Activated T-helper 17 cell treated with anti-CD3 and anti-CD28 coated beads, Interleukin-2, amount 50 U/mL, for 72 hours (primary cell): Measurements from ENCODE around the gene GPS2. TPM values are rescaled to one million over a fixed set of nuclear protein-coding genes. Genes with fewer than 3 reads are reported as not detected.

ENCODE experiments used
- ATAC-seq: fragments of 150-1000 bp; cut with Tn5 transposase; replicated peaks from 2 replicates; pipeline ENCODE4 v1.10.0; 2021; ENCODE audit warnings: mild to moderate bottlenecking, moderate library complexity
- H3K27ac Mint-ChIP-seq: one replicate; pipeline ENCODE4 v1.8.0; 2022; ENCODE audit warnings: mixed read lengths
- H3K27me3 Mint-ChIP-seq: one replicate; pipeline ENCODE4 v1.8.0; 2022; ENCODE audit warnings: mixed read lengths
- H3K36me3 Mint-ChIP-seq: one replicate; pipeline ENCODE4 v1.8.0; 2022; ENCODE audit warnings: low read depth, mild to moderate bottlenecking, mixed read lengths
- H3K4me1 Mint-ChIP-seq: one replicate; pipeline ENCODE4 v1.8.0; 2022; ENCODE audit warnings: mixed read lengths
- H3K4me3 Mint-ChIP-seq: one replicate; pipeline ENCODE4 v1.8.0; 2022; ENCODE audit warnings: mild to moderate bottlenecking, mixed read lengths
- H3K9me3 Mint-ChIP-seq: one replicate; pipeline ENCODE4 v1.8.0; 2022; ENCODE audit warnings: mixed read lengths
- total RNA-seq, 2 donors: library from RNA; stranded (reverse); gene quantifications; one replicate each; pipeline ENCODE4 v1.2.3, GENCODE V29; 2022

GPS2 gene
- total RNA-seq, 2 donors from 2014 or later = 38.3 to 65.6 TPM

DNA sequence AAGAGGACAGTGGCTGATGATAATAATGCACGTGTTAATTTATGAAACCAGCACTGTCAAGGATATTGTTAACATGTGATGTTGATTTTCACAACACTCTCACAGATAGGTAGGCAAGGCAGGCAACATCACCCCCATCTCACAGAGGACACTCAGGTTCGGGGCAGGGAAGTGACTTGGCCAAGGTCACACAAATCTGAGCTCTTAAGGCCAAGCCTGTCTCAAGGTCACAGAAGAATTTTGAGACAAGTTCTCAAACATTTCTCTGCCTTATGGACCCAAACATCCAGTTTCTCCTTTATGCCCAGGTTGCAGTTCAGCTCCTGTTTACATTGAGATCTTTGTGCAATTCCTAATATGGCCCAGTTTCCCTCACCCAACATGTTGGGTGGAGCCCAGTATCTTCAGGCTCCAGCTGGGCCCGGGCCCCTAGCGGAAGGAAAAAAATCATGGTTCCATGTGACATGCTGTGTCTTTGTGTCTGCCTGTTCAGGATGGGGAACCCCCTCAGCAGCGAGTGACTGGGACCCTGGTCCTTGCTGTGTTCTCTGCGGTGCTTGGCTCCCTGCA, 32.3 kb downstream of the GPS2 start:
- Mint-ChIP-seq H3K27me3 (peaks cover 22% of the 10 kb centered on the region), H3K4me3 (peak overlapping the region; percentile 32), H3K27ac (no peak overlapping the region), H3K9me3 (no peaks in the 10 kb centered on the region), H3K36me3 (no peaks in the 10 kb centered on the region), H3K4me1 (peaks cover 6% of the 10 kb centered on the region)
- no peak for ATAC-seq

DNA sequence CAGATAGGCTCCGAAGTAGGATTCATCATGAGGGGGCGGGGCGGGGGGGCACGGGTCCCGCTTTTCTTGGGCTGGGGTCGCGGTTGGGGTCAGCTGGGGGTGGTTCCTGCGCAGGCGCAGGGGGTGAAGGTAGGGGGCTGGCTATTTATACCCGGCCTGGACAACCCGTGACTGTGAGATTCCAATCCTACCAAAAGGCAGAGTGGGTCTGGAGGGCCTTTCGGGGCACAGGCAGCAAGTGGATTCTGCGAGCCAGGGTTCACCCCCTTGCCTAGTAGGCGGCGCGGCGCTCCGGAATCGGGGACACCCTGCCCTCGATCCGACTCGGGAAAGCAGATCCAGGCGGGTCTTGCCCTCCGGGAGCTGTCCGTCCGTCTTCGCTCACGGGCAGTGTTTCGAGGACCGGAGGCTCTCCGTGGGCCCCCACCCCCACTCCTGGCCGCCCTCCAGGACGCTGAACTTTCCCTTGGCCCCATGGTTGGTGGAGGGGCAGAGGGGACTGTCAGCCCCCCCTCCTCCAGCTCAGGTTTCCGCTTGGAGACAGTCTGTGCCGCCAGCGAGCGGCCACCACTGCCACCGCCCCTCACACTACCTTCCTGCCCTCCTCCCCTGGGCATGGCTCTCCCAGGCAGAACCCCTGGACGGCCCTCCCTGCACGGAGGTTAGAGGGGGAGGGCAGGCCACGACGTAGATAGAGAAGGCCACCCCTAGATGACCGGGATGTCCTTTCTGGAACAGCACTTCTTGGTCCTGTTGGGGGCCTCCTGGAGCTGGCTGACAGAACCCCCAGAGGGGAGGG, 33.0 kb downstream of the GPS2 start:
- Mint-ChIP-seq H3K36me3 (no peaks in the 10 kb centered on the region), H3K9me3 (no peaks in the 10 kb centered on the region), H3K4me3 (peak overlapping the region; percentile 75), H3K4me1 (peaks cover 6% of the 10 kb centered on the region), H3K27me3 (peaks cover 22% of the 10 kb centered on the region), H3K27ac (no peak overlapping the region)
- no peak for ATAC-seq

DNA sequence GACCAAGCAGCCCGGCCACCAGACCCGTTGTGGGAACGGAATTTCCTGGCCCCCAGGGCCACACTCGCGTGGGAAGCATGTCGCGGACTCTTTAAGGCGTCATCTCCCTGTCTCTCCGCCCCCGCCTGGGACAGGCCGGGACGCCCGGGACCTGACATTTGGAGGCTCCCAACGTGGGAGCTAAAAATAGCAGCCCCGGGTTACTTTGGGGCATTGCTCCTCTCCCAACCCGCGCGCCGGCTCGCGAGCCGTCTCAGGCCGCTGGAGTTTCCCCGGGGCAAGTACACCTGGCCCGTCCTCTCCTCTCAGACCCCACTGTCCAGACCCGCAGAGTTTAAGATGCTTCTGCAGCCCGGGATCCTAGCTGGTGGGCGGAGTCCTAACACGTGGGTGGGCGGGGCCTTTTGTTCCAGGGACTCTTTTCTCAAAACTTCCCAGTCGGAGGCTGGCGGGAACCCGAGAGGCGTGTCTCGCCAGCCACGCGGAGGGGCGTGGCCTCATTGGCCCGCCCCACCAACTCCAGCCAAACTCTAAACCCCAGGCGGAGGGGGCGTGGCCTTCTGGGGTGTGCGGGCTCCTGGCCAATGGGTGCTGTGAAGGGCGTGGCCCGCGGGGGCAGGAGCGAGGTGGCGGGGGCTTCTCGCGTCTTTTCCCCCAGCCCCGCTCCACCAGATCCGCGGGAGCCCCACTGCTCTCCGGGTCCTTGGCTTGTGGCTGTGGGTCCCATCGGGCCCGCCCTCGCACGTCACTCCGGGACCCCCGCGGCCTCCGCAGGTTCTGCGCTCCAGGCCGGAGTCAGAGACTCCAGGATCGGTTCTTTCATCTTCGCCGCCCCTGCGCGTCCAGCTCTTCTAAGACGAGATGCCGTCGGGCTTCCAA, 33.8 kb downstream of the GPS2 start, which contains the start of gene SLC2A4:
Gene SLC2A4, plus strand, starts transcription at position 645 of the 879 bp plus-strand sequence. Its CDS starts 217 bp downstream, at position 862.
- peak within 1 kb of the TSS; percentile 75 for H3K4me3 Mint-ChIP-seq
- H3K9me3 Mint-ChIP-seq = no peaks in the 10 kb centered on the region
- peaks cover 20% of the 10 kb centered on the region for H3K27me3 Mint-ChIP-seq
- H3K36me3 Mint-ChIP-seq = no peaks in the 10 kb centered on the region
- peak; percentile 91 for ATAC-seq
- H3K27ac Mint-ChIP-seq = no peak within 1 kb of the TSS
- peaks cover 6% of the 10 kb centered on the region for H3K4me1 Mint-ChIP-seq

- ATAC-seq = peak; percentile 79
- no peak overlapping the region for H3K27ac Mint-ChIP-seq
- H3K4me3 Mint-ChIP-seq = peak overlapping the region; percentile 75
- H3K9me3 Mint-ChIP-seq = no peaks in the 10 kb centered on the region
- peaks cover 6% of the 10 kb centered on the region for H3K4me1 Mint-ChIP-seq
- no peaks in the 10 kb centered on the region for H3K36me3 Mint-ChIP-seq
- peaks cover 16% of the 10 kb centered on the region for H3K27me3 Mint-ChIP-seq
Measured at GRCh38 chr17:7280519-7281073, 34.6 kb downstream of the GPS2 start.

DNA sequence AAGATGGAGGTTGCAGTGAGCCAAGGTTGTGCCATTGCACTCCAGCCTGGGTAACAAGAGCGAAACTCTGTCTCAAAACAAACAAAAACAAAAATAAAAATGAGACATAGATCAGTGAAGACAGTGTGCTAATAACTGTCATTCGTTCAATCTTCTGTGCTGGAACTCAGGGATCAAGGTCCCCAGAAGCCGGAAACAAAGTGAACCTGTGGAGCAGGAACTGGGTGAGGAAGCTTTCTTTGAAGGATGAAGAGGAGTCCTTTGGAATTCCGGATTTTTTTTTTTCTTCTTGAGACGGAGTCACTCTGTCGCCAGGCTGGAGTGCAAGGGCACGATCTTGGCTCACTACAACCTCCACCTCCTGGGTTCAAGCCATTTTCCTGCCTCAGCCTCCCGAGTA, 35.7 kb downstream of the GPS2 start:
- Mint-ChIP-seq H3K9me3 (no peaks in the 10 kb centered on the region), H3K36me3 (no peaks in the 10 kb centered on the region), H3K4me3 (no peak overlapping the region), H3K27ac (no peak overlapping the region), H3K4me1 (peaks cover 6% of the 10 kb centered on the region), H3K27me3 (peaks cover 16% of the 10 kb centered on the region)
- ATAC-seq = no peak

DNA sequence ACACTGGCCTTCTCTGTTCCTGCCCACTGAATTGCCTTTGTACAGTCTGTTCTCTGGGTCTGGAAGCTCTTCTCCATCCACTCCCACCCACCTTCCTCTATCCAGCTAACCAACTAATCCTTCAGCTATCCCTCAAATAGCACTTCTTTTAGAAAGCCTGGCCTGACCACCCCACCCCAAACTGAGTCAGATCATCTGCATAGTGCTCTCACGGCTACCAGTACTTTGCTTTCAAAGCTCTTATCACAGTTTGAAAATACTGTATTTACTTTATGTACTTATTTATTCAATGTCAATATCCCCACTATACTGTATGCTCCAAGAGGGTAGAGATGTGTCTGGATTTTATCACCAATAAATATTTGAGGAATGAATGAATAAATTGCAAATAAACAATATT, 48.4 kb downstream of the GPS2 start:
- peaks cover 17% of the 10 kb centered on the region for H3K27me3 Mint-ChIP-seq
- H3K9me3 Mint-ChIP-seq = no peaks in the 10 kb centered on the region
- peaks cover 10% of the 10 kb centered on the region for H3K4me1 Mint-ChIP-seq
- H3K36me3 Mint-ChIP-seq = no peaks in the 10 kb centered on the region
- H3K27ac Mint-ChIP-seq = no peak overlapping the region
- no peak for ATAC-seq
- no peak overlapping the region for H3K4me3 Mint-ChIP-seq

GRCh38 chr17:7263801-7264078, 51.4 kb downstream of the GPS2 start:
- Mint-ChIP-seq H3K27ac (no peak overlapping the region), H3K4me3 (peak overlapping the region; percentile 77)

DNA sequence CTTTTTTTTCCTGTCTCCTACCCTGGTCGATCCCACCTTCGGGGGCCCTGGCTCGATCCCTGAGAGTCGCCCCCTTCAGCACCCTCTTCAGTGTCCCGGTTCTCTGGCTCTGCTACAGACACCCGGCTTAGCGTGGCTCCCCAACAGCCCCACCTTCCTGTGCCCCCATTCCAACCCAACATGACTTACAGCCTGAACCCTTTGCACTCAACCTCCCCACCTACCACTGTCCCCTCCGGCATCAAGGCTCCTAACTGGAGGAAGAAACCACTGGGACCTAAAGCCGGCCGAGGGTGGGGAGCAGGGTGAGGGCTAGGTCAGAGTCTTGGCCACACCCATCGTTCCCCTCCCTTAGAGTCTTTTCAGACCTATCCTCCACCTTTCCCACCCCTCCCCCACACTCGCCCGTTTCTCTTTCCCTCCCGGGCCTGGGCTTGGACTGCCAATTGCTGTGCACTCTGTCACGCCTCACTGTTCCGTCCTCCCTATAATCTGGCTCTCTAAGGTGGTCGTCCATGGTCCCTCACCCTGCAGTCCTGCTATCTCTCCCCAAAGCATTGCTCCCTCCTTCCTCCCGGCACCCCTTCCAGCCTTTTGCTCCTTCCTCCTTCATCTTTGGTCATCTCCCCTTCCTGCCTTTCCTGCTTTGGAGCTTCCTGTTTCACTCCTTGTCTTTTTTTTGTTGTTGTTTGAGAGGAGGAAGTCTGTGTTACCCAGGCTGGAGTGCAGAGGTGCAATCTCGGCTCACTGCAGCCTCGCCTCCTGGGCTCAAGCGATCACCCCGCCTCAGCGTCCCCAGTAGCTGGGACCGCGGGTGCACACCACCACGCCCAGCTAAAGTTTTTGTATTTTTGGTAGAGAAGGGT, 52.0 kb downstream of the GPS2 start:
- Mint-ChIP-seq H3K27ac (no peak overlapping the region), H3K4me1 (peaks cover 10% of the 10 kb centered on the region), H3K36me3 (peaks cover 21% of the 10 kb centered on the region), H3K27me3 (peaks cover 17% of the 10 kb centered on the region), H3K4me3 (peak overlapping the region; percentile 77), H3K9me3 (no peaks in the 10 kb centered on the region)
- no peak for ATAC-seq

More at GRCh38 chr17:7263801-7264078, 51.4 kb downstream of the GPS2 start:
- Mint-ChIP-seq H3K27me3 (peaks cover 17% of the 10 kb centered on the region), H3K9me3 (no peaks in the 10 kb centered on the region), H3K4me1 (peaks cover 10% of the 10 kb centered on the region), H3K36me3 (peaks cover 15% of the 10 kb centered on the region)
- no peak for ATAC-seq

Other genes starting within 250 kb of the GPS2 start
- not detected for gene CLEC10A, start 235.1 kb downstream of the GPS2 start, total RNA-seq
- not detected for gene ASGR2, start 200.5 kb downstream of the GPS2 start, total RNA-seq
- gene ASGR1, start 136.0 kb downstream of the GPS2 start, total RNA-seq = 1 to 10 TPM in 1 of 2 donors, under 1 TPM in 1; 0.67 to 4.5 TPM
- 10 to 100 TPM in 1 of 2 donors, 1 to 10 TPM in 1; 5.9 to 19.4 TPM for gene DLG4, start 95.5 kb downstream of the GPS2 start, total RNA-seq
- 100 to 1,000 TPM; 495 to 517 TPM for gene ACADVL, start 95.4 kb downstream of the GPS2 start, total RNA-seq
- 10 to 100 TPM; 49.1 to 77.5 TPM for gene DVL2, start 80.8 kb downstream of the GPS2 start, total RNA-seq
- 10 to 100 TPM; 43.5 to 52.3 TPM for gene PHF23, start 75.9 kb downstream of the GPS2 start, total RNA-seq
- gene GABARAP, start 72.9 kb downstream of the GPS2 start, total RNA-seq = 100 to 1,000 TPM; 190 to 239 TPM
- 100 to 1,000 TPM; 152 to 209 TPM for gene CTDNEP1, start 63.6 kb downstream of the GPS2 start, total RNA-seq
- 10 to 100 TPM; 43.7 to 72.0 TPM for gene ELP5, start 63.1 kb downstream of the GPS2 start, total RNA-seq
- 1 to 10 TPM in 1 of 2 donors, under 1 TPM in 1; 0.52 to 1.0 TPM for gene CLDN7, start 52.9 kb downstream of the GPS2 start, total RNA-seq
- not detected for gene SLC2A4, start 33.6 kb downstream of the GPS2 start, total RNA-seq
- under 1 TPM; 0.15 to 0.26 TPM for gene YBX2, start 20.7 kb downstream of the GPS2 start, total RNA-seq
- 100 to 1,000 TPM; 429 to 978 TPM for gene EIF5A, start 7.7 kb downstream of the GPS2 start, total RNA-seq
- gene NEURL4, start 14.0 kb upstream of the GPS2 start, total RNA-seq = 10 to 100 TPM; 22.9 to 33.0 TPM
- 100 to 1,000 TPM; 527 to 774 TPM for gene ACAP1, start 21.2 kb upstream of the GPS2 start, total RNA-seq
- gene KCTD11, start 36.8 kb upstream of the GPS2 start, total RNA-seq = 10 to 100 TPM; 14.0 to 96.8 TPM
- 1 to 10 TPM in 1 of 2 donors, under 1 TPM in 1; 0.22 to 1.1 TPM for gene TMEM95, start 39.8 kb upstream of the GPS2 start, total RNA-seq
- 1 to 10 TPM; 2.9 to 4.8 TPM for gene TNK1, start 65.7 kb upstream of the GPS2 start, total RNA-seq
- gene PLSCR3, start 79.2 kb upstream of the GPS2 start, total RNA-seq = 10 to 100 TPM; 62.8 to 94.4 TPM
- gene TMEM256, start 88.7 kb upstream of the GPS2 start, total RNA-seq = 10 to 100 TPM; 64.1 to 69.7 TPM
- 10 to 100 TPM in 1 of 2 donors, 1 to 10 TPM in 1; 4.5 to 21.7 TPM for gene NLGN2, start 92.5 kb upstream of the GPS2 start, total RNA-seq
- not detected for gene SPEM1, start 105.0 kb upstream of the GPS2 start, total RNA-seq
- not detected for gene SPEM2, start 110.3 kb upstream of the GPS2 start, total RNA-seq
- not detected for gene SPEM3, start 113.5 kb upstream of the GPS2 start, total RNA-seq
- gene TMEM102, start 120.1 kb upstream of the GPS2 start, total RNA-seq = 10 to 100 TPM; 17.7 to 18.0 TPM
- gene FGF11, start 124.2 kb upstream of the GPS2 start, total RNA-seq = 10 to 100 TPM in 1 of 2 donors, 1 to 10 TPM in 1; 4.4 to 16.9 TPM
- 10 to 100 TPM; 10.9 to 13.0 TPM for gene CHRNB1, start 129.7 kb upstream of the GPS2 start, total RNA-seq
- gene ZBTB4, start 164.3 kb upstream of the GPS2 start, total RNA-seq = 10 to 100 TPM; 18.9 to 27.5 TPM
- gene SLC35G6, start 166.1 kb upstream of the GPS2 start, total RNA-seq = not detected
- 100 to 1,000 TPM; 256 to 308 TPM for gene POLR2A, start 169.0 kb upstream of the GPS2 start, total RNA-seq
- 10 to 100 TPM; 27.4 to 44.2 TPM for gene TNFSF12, start 233.7 kb upstream of the GPS2 start, total RNA-seq
- 1 to 10 TPM; 1.5 to 1.9 TPM for gene TNFSF13, start 243.4 kb upstream of the GPS2 start, total RNA-seq
- 10 to 100 TPM; 28.9 to 59.3 TPM for gene SENP3, start 246.6 kb upstream of the GPS2 start, total RNA-seq